ENCODE measurements around the gene DCC.

DNA sequence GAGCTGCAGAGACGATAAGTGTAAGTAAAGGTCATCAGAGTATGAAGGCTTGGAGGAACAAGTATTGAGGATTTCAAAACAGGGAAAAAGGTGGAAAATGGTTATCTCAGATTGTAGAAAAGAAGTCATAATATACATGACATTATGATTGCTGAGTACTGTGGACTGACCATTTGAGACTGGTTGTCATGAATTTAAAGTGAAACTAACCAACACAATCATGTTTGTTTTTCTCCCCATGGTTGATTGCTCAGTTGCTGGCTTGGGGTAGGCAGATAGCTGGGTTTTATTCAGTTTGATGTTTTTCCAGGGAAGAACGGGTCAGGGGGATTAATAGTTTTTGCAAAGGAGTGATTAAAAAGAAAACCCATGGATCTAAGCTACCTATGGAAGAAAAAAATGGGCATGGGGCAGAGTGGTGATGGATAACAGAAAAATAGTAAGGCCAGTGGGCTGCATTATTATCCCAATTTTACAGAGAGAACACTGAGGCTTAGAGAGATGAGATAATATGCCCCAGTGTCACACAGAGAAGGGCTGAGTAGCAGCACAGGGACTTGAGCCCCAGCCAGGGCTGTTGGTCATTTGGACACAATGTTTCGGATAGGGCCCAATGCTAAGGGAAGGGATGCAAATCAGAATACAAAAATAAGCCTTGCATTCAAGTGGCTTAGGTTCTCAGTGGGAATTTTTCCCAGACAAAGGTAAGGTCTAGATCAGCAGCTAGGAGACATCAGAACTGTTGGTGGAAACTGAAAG lies 885.7 kb downstream of the DCC start:
- TF ChIP-seq, protein P1, sequence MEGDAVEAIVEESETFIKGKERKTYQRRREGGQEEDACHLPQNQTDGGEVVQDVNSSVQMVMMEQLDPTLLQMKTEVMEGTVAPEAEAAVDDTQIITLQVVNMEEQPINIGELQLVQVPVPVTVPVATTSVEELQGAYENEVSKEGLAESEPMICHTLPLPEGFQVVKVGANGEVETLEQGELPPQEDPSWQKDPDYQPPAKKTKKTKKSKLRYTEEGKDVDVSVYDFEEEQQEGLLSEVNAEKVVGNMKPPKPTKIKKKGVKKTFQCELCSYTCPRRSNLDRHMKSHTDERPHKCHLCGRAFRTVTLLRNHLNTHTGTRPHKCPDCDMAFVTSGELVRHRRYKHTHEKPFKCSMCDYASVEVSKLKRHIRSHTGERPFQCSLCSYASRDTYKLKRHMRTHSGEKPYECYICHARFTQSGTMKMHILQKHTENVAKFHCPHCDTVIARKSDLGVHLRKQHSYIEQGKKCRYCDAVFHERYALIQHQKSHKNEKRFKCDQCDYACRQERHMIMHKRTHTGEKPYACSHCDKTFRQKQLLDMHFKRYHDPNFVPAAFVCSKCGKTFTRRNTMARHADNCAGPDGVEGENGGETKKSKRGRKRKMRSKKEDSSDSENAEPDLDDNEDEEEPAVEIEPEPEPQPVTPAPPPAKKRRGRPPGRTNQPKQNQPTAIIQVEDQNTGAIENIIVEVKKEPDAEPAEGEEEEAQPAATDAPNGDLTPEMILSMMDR (conservative IDR thresholded peaks at IDR 0.05; ENCODE audit: low read depth, low read length): no peak
- no peak for TF ChIP-seq EZH2 (IDR thresholded peaks at IDR 0.05; ENCODE audit: low read length, unreplicated experiment)

Measured in PC-3 (cell line).